Measurements from ENCODE around the gene TRAPPC14. TPM values are rescaled to one million over a fixed set of nuclear protein-coding genes. Genes with fewer than 3 reads are reported as not detected.

Gene TRAPPC14
- total and polyA plus RNA-seq, 2 of the 13 experiments (the other 11 are each of a cell fraction or from before 2014, with no cell fraction given): 4.7 to 9.6 TPM

- 0 out of 2 replicates have a peak, but pooled peaks have one; percentile 1 for TF ChIP-seq ZNF609 (CRISPR knock-in tag; IDR thresholded peaks at IDR 0.05; ENCODE audit: borderline replicate concordance)
- TF ChIP-seq, protein P1, sequence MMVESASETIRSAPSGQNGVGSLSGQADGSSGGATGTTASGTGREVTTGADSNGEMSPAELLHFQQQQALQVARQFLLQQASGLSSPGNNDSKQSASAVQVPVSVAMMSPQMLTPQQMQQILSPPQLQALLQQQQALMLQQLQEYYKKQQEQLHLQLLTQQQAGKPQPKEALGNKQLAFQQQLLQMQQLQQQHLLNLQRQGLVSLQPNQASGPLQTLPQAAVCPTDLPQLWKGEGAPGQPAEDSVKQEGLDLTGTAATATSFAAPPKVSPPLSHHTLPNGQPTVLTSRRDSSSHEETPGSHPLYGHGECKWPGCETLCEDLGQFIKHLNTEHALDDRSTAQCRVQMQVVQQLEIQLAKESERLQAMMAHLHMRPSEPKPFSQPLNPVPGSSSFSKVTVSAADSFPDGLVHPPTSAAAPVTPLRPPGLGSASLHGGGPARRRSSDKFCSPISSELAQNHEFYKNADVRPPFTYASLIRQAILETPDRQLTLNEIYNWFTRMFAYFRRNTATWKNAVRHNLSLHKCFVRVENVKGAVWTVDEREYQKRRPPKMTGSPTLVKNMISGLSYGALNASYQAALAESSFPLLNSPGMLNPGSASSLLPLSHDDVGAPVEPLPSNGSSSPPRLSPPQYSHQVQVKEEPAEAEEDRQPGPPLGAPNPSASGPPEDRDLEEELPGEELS (CRISPR knock-in tag; IDR thresholded peaks at IDR 0.05): no peak
- no peak for TF ChIP-seq KLF12 (CRISPR knock-in tag; IDR thresholded peaks at IDR 0.05; ENCODE audit: borderline replicate concordance)
- no peak for TF ChIP-seq SMC3 (IDR thresholded peaks at IDR 0.05; ENCODE audit: low read length)
- TF ChIP-seq SP5 (CRISPR knock-in tag; IDR thresholded peaks at IDR 0.05; ENCODE audit: borderline replicate concordance, low read depth): peak; percentile 47
- TF ChIP-seq NCOR1 (IDR thresholded peaks at IDR 0.05; ENCODE audit: borderline replicate concordance, low read length): no peak
- TF ChIP-seq, protein P2, sequence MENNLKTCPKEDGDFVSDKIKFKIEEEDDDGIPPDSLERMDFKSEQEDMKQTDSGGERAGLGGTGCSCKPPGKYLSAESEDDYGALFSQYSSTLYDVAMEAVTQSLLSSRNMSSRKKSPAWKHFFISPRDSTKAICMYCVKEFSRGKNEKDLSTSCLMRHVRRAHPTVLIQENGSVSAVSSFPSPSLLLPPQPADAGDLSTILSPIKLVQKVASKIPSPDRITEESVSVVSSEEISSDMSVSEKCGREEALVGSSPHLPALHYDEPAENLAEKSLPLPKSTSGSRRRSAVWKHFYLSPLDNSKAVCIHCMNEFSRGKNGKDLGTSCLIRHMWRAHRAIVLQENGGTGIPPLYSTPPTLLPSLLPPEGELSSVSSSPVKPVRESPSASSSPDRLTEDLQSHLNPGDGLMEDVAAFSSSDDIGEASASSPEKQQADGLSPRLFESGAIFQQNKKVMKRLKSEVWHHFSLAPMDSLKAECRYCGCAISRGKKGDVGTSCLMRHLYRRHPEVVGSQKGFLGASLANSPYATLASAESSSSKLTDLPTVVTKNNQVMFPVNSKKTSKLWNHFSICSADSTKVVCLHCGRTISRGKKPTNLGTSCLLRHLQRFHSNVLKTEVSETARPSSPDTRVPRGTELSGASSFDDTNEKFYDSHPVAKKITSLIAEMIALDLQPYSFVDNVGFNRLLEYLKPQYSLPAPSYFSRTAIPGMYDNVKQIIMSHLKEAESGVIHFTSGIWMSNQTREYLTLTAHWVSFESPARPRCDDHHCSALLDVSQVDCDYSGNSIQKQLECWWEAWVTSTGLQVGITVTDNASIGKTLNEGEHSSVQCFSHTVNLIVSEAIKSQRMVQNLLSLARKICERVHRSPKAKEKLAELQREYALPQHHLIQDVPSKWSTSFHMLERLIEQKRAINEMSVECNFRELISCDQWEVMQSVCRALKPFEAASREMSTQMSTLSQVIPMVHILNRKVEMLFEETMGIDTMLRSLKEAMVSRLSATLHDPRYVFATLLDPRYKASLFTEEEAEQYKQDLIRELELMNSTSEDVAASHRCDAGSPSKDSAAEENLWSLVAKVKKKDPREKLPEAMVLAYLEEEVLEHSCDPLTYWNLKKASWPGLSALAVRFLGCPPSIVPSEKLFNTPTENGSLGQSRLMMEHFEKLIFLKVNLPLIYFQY (CRISPR knock-in tag; IDR thresholded peaks at IDR 0.05; ENCODE audit: borderline replicate concordance): peak; percentile 42; the same call in 1 of the 2 replicates
- no peak for TF ChIP-seq FLYWCH1 (CRISPR knock-in tag; IDR thresholded peaks at IDR 0.05)
- TF ChIP-seq RXRB (CRISPR knock-in tag; IDR thresholded peaks at IDR 0.05; ENCODE audit: borderline replicate concordance): peak; percentile 53; the same call in 1 of the 2 replicates
- TF ChIP-seq, protein P3, sequence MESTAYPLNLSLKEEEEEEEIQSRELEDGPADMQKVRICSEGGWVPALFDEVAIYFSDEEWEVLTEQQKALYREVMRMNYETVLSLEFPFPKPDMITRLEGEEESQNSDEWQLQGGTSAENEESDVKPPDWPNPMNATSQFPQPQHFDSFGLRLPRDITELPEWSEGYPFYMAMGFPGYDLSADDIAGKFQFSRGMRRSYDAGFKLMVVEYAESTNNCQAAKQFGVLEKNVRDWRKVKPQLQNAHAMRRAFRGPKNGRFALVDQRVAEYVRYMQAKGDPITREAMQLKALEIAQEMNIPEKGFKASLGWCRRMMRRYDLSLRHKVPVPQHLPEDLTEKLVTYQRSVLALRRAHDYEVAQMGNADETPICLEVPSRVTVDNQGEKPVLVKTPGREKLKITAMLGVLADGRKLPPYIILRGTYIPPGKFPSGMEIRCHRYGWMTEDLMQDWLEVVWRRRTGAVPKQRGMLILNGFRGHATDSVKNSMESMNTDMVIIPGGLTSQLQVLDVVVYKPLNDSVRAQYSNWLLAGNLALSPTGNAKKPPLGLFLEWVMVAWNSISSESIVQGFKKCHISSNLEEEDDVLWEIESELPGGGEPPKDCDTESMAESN (CRISPR knock-in tag; conservative IDR thresholded peaks at IDR 0.05): peak; percentile 76; the same call in 1 of the 2 replicates
- no peak for TF ChIP-seq ZNF709 (CRISPR knock-in tag; IDR thresholded peaks at IDR 0.05)
- no peak; the same call in 1 of the 2 replicates for TF ChIP-seq ZBTB7A (CRISPR knock-in tag; IDR thresholded peaks at IDR 0.05)
- TF ChIP-seq, protein P4, sequence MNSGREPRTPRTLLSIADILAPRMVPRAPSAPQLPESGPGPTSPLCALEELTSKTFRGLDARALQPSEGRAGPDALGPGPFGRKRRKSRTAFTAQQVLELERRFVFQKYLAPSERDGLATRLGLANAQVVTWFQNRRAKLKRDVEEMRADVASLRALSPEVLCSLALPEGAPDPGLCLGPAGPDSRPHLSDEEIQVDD (CRISPR knock-in tag; IDR thresholded peaks at IDR 0.05; ENCODE audit: borderline replicate concordance): no peak
- 0 out of 2 replicates have a peak, but pooled peaks have one; percentile 44 for TF ChIP-seq HOXD1 (CRISPR knock-in tag; IDR thresholded peaks at IDR 0.05)
- no peak for TF ChIP-seq ZNF850 (CRISPR knock-in tag; conservative IDR thresholded peaks at IDR 0.05)
Measured at GRCh38 chr7:100148559-100149328, 9.8 kb downstream of the TRAPPC14 start, which contains the start of gene LAMTOR4 (continued).

Measured in HepG2 (cell line).